Measurements from ENCODE around the gene SPATA6. TPM values are rescaled to one million over a fixed set of nuclear protein-coding genes. Genes with fewer than 3 reads are reported as not detected.
"Not testable (repeated sequence)": the region's sequence is repeated elsewhere in the genome, so short reads cannot be mapped to it uniquely, and the experiment has no call there.

Gene SPATA6
- total RNA-seq, 1 donor from 2014 or later: 11.2 TPM

DNA sequence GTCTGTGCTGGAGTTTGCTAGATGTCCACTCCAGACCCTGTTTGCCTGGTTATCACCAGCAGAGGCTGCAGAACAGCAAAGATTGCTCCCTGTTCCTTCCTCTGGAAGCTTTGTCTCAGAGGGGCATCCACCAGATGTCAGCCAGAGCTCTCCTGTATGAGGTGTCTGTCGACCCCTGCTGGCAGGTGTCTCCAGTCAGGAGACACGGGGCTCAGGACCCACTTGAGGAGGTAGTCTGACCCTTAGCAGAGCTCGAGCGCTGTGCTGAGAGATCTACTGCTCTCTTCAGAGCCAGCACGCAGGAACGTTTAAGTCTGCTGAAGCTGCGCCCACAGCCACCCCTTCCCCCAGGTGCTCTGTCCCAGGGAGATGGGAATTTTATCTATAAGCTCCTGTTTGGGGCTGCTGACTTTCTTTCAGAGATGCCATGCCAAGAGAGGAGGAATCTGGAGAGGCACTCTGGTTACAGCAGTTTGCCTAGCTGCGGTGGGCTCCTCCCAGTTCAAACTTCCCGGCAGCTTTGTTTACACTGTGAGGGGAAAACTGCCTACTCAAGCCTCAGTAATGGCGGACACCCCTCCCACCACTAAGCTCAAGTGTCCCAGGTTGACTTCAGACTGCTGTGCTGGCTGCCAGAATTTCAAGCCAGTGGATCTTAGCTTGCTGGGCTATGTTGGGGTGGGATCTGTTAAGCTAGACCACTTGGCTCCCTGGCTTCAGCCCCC is 187.1 kb downstream of the SPATA6 start:
- intact Hi-C loops (cut with micrococcal nuclease); DNase-seq; ATAC-seq: not testable (repeated sequence)

DNA sequence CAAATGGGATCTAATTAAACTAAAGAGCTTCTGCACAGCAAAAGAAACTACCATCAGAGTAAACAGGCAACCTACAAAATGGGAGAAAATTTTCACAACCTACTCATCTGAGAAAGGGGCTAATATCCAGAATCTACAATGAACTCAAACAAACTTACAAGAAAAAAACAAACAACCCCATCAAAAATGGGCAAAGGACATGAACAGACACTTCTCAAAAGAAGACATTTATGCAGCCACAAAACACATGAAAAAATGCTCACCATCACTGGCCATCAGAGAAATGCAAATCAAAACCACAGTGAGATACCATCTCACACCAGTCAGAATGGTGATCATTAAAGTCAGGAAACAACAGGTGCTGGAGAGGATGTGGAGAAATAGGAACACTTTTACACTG is 189.7 kb downstream of the SPATA6 start:
- ATAC-seq; DNase-seq; intact Hi-C loops (cut with micrococcal nuclease): not testable (repeated sequence)

DNA sequence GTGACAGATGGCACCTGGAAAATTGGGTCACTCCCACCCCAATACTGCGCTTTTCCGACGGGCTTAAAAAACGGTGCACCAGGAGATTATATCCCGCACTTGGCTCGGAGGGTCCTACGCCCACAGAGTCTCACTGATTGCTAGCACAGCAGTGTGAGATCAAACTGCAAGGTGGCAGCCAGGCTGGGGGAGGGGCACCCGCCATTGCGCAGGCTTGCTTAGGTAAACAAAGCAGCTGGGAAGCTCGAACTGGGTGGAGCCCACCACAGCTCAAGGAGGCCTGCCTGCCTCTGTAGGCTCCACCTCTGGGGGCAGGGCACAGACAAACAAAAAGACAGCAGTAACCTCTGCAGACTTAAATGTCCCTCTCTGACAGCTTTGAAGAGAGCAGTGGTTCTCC is 194.6 kb downstream of the SPATA6 start:
- intact Hi-C loops (cut with micrococcal nuclease); DNase-seq; ATAC-seq: not testable (repeated sequence)

DNA sequence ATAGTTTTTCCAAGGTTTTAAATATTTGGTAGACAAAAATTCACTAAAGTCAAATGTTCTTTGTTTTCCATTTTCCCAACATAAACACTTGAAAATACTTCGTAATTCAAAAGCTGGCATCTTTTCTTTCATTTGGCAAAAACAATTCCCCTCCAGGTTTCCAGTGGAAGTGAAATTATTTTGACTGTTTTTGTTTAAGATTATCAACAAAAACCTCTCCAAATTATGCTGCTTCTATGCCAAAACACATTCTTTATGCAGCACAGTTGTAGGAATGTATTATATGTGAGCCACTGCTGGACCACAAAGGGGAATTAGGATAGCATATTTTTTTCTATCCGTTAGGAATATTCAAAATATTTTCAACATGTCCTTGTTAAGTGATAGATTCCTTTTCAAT is 205.4 kb downstream of the SPATA6 start:
- intact Hi-C loops (cut with micrococcal nuclease): no loop called here
- DNase-seq (no peak), ATAC-seq (no peak)

DNA sequence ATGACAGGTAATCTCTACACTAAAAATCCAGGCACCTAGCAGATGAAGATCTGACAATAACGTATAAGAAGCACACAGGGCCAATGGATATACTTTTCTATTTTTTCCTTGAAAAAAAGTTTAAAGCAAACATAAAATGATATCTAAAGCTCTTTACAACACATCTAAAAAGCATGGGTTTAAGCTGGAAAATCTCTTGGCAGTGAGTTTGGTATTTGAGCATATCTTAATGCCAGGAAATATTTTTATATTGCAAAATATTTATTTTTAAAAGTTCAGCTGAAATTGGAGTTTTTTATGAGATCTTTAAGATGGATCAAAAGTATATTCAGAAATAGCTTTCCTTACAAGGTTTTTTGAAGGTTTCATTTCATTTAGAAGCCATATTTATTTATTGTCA is 209.0 kb downstream of the SPATA6 start:
- intact Hi-C loops (cut with micrococcal nuclease): no loop called here
- no peak for DNase-seq
- no peak for ATAC-seq

DNA sequence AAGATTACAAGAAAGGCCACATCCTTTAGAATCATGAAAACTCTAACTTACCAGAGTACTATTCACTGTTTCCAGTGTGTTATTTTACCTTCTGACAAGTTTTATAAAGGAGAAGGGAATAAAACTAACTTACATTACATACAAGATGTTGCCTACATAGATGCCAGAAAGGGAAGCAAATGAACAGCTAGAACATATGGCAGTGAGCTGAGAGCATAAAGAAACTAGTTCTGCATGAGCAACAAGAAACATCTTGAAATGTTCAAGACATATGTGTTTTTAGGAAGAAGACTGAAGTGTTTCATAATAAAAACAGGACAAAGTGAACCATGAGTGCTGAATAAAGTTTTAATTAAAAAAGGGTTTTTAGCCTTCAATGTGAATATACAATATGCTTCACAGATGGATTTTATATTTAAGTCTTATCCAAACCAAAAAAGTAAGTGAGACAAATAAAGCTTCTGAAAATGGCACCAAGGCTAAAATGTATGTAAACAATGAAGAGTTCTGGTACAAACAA is 210.1 kb downstream of the SPATA6 start:
- ATAC-seq: no peak
- intact Hi-C loops (cut with micrococcal nuclease): no loop called here

DNA sequence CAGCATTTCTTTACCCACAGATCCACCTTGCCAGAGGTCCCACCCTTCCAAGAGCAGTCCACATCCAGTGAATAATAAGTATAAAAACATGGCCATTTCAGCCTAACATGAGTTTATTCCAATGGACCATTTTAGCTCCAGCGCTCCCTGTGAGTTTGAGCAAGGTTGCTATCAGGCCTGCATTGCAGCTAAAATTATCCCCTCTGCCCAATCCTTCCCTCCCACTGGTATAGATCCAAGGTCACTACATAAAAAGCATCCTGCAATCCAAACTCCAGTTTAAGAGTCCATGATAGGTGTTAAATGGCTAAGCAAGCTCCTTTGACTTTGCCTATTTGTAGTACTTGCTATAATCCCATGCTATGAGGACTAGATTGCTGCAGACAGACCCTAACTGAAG is 213.9 kb downstream of the SPATA6 start:
- ATAC-seq: peak; percentile 64
- intact Hi-C loops (cut with micrococcal nuclease): no loop called here

More for the DNA sequence above, 210.1 kb downstream of the SPATA6 start:
- no peak for DNase-seq

DNA sequence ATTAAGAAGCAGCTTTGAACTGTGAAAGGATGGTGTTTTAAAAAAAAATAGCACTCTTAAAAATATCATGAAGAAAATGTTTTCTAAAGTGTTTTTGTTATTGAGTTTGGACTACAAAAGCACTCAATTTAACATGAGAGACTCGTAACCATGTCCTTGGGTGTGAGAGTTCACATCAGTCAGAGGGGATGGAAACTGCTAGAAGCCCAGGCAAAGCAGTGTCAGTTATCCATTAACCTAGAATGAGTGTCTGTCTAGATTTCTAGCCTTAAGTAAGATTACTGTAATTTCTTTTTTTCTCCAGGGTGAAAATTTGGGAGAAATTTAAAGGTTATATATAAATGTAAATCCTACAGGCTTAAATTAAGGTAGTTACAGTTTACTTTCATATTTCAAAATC is 217.8 kb downstream of the SPATA6 start:
- intact Hi-C loops (cut with micrococcal nuclease): no loop called here
- no peak for DNase-seq
- ATAC-seq: no peak

More for the DNA sequence above, 213.9 kb downstream of the SPATA6 start:
- DNase-seq: no peak

DNA sequence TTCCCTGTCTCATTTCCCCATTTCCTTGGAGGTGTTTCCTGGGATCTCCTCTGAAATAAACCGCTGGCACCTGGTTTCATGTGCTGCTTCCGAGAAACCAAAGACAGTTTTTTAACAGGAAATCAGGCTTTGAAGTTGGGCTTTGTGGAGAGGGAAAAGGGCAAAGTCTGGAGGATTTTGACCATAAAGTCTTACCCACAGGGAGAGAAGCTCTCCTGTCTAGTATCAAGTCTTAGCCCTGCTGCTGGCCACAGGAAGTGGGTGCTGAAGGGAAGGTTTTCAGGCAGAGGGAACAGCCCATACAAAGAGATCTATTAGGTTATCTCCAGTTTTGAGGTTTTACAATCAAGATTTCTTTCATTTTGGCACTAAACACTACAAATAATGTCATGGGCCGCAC is 220.2 kb downstream of the SPATA6 start:
- intact Hi-C loops (cut with micrococcal nuclease): no loop called here
- DNase-seq: no peak
- ATAC-seq: no peak

DNA sequence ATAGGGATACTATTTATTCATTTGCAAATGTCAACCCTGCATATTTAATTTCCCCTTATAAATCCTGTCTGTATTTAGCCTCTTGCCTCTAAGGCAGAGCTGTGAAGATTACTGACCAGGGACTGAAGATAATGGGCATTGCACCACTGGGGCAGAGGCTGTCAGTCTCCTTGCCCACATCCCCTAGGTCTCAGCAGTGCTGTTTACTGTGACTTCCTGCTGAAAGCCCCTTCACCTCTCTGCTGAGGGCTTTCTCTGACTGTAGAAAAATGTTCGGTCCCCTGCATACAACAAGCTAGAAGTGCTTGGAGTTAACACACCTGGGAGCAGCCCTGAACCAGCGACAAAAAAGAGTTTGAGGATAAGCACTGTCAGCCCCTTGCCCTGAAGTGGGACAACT is 220.7 kb downstream of the SPATA6 start:
- intact Hi-C loops (cut with micrococcal nuclease): no loop called here
- DNase-seq (no peak), ATAC-seq (no peak)

DNA sequence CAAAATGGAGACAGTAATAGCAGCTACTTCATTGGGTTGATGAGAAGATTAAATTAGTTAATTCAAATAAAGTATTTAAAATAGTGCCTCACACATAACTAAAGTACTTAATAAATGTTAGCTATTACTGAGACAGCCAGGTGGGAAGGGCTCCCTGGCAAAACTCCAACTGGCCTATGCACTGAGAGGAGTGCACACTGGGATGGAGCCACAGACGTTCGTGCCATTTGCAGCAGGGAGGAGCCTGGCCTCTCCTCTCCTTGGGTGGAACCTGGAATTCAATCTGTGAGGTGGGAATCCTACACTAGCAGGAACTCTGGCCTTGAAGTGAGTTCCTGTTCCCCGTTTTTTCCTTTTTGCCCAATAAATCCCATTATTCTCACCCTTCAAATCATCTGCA is 221.4 kb downstream of the SPATA6 start:
- ATAC-seq (no peak), DNase-seq (no peak)
- intact Hi-C loops (cut with micrococcal nuclease): no loop called here

DNA sequence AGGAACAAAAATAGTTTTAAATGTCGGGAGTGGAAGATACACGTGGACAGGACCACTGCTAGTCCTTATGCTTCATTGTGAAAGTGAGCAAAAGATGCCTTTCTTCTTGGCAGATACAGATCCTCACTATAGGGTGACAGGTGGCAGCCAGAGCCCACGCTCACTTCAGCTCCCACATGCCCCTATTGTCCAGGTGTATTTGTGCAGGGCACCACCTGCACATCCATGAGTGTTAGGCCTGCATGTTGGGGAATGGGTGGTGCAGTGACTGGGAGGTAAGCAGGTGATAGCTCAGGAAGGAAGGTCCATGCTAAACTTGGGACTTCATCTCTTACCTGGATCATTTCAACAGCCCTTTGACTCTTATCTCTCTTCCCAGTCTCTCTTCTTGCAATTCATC is 222.1 kb downstream of the SPATA6 start:
- ATAC-seq: no peak
- intact Hi-C loops (cut with micrococcal nuclease): no loop called here
- no peak for DNase-seq

DNA sequence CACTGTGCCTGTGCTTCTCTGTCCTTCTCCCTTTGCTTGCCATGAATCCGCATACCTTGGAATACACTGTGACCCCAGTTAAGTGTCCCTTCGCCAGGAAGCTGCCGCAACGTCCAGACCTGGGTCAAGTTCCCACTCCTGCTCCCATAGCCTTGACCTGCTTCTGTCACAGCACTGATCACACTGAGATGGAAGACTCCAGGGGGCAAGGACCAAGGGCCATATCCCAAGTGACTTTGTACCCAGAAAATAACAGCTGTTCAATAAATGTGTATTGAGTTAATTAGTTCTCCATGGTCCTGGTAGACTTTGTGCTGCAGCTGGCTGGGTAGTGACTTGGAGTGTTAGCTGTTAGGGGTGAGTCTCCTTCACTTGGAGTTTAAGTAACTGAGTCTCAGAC is 223.6 kb downstream of the SPATA6 start:
- no peak for DNase-seq
- intact Hi-C loops (cut with micrococcal nuclease): no loop called here
- no peak for ATAC-seq

DNA sequence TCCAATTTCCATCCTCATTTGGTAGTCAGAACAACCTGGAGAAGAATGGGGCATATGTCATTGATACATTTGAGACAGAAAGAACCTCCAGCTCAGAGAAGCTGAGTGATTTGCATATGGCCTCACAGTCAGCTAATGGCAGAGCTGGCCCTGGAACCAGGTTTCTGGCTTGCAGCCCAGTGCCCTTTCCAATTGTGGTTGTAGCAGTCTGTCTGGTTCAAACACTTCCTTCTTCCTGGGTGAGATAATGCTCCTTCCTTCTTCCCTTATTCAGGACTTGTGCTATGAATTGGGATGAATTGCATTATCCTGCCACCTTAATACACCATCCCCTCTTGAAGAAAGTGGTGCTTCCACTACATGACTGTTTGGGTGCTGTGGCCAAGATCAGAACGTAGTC is 225.3 kb downstream of the SPATA6 start:
- ATAC-seq (peak; percentile 76), DNase-seq (peak; percentile 72)
- intact Hi-C loops (cut with micrococcal nuclease): no loop called here

Other genes starting within 250 kb of the SPATA6 start
- gene SLC5A9, start 249.5 kb downstream of the SPATA6 start, total RNA-seq: 0.17 TPM